ENCODE data around the gene PPP1R3E. TPM values are rescaled to one million over a fixed set of nuclear protein-coding genes. Genes with fewer than 3 reads are reported as not detected.
A peak's percentile ranks its signal among the peaks of the same experiment; 100 is the strongest.

The PPP1R3E gene
- total RNA-seq, 2 donors from 2014 or later = 8.7 TPM

DNA sequence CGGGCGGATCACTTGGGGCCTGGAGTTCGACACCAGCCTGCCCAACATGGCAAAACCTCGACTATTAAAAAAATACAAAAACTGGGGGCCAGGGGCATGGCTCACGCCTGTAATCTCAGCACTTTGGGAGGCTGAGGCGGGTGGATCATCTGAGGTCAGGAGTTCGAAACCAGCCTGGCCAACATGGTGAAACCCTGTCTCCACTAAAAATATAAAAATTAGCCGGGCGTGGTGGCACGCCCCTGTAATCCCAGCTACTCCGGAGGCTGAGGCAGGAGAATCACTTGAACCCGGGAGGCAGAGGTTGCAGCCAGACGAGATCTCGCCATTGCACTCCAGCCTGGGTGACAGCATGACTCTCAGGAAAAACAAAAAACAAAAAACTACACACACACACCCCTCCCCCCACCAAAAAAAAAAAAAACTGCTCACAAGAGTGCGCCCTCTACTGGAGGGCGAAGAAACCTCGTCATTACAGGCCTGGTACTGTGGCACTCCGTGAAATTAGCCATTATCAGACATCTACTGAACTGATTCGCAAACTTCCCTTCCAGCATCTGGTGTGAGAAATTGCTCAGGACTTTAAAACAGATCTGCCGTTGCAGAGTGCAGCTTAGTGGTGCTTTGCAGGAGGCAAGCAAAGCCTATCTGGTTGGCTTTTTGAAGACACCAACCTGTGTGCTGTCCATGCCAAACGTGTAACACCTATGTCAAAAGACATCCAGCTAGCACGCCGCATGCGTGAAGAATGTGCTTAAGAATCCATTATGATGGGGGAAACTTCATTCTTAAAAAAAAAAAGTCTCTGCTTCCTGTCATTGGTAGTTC, 7.7 kb downstream of the PPP1R3E start:
- H3K4me3 ChIP-seq = peak overlapping the region; percentile 12
- no peaks in the 10 kb centered on the region for H3K9me3 ChIP-seq
- peaks cover 2 to 22% of the 10 kb centered on the region in 2 donors for H3K4me1 ChIP-seq (ENCODE audit: control insufficient read depth in 1 of 2, low read depth in 2 of 2)
- DNase-seq (ENCODE audit: low spot score) (no peak), ATAC-seq (ENCODE audit: insufficient number of reproducible peaks, low FRiP score, low read depth) (peak; percentile 54)
- no peaks in the 10 kb centered on the region for H3K27me3 ChIP-seq (replicated peaks; ENCODE audit: insufficient read depth)
- no peaks in the 10 kb centered on the region for H3K36me3 ChIP-seq
- TF ChIP-seq, protein P1, sequence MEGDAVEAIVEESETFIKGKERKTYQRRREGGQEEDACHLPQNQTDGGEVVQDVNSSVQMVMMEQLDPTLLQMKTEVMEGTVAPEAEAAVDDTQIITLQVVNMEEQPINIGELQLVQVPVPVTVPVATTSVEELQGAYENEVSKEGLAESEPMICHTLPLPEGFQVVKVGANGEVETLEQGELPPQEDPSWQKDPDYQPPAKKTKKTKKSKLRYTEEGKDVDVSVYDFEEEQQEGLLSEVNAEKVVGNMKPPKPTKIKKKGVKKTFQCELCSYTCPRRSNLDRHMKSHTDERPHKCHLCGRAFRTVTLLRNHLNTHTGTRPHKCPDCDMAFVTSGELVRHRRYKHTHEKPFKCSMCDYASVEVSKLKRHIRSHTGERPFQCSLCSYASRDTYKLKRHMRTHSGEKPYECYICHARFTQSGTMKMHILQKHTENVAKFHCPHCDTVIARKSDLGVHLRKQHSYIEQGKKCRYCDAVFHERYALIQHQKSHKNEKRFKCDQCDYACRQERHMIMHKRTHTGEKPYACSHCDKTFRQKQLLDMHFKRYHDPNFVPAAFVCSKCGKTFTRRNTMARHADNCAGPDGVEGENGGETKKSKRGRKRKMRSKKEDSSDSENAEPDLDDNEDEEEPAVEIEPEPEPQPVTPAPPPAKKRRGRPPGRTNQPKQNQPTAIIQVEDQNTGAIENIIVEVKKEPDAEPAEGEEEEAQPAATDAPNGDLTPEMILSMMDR (IDR thresholded peaks at IDR 0.05) = peak; percentile 86
- no peak overlapping the region for H3K27ac ChIP-seq

DNA sequence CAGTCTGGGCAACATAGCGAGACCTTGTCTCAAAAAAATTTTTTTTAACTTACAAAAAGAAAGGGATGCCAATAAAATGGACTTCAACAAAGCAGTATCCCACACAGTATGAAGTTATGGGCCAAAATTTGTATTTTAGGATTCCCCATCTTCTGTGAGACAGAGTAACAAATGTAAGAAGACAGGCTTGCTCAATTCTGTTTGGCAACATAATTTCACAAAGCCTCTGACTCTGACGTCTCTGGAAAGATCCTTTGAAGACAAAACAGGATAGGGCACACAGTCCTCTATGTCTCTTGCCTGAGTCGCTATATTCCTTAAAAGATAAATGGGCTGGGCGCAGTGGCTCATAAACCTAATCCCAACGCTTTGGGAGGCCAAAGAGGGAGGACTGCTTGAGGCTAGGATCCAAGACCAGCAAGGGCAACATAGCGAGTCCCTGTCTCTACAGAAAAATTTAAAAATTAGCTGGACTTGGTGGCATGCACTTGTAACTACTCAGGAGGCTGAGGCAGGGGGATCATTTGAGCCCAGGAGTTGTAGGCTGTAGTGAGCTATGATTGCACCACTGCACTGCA, 15.7 kb downstream of the PPP1R3E start:
- no peak for DNase-seq (ENCODE audit: low spot score)
- TF ChIP-seq, protein P1 (IDR thresholded peaks at IDR 0.05) = no peak
- H3K27ac ChIP-seq = peak overlapping the region; percentile 95 to 97

DNA sequence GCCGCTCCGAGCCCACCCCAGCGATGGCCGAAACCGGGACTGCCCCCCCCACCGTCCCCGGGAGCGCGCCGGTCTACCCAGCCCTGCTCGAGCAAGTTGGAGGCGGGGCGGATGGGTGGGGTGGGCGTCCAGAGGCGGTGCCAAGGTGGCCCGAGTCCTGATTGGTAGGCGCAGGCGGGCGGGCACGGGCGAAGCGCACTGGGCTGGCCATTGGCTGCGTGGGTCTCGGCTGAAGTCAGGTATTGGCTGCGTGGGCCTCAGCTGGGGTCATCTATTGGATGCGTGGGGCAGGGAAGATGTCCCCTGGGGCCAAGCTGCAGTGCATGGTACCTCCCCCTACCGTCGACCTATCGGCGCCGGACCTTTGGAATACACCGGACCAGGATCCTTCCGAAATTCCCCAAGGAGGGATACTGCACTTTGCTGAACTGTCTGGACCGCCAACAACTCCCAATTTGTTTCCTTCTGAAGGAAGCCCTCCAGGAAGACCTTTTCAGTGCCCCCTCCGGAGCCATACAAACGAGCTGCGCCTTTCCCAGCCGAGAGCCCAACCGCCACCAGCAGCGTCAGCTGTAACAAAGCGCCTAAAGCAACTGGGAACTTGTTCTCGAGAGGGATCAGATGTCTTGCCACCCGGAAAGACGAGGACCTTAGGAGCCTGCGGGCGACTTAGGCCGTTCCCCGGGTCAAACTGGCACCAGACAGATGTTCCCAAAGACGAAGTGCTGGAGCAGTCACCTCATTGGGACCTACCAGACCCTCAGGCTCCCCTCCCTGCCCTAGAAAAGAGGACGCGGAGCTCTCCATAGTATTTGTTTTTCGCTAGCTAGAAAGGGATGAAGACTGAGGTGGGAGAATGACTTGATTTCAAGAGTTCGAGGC, 16.4 kb downstream of the PPP1R3E start, which contains the start of gene HOMEZ:
Gene HOMEZ, minus strand, starts transcription at position 113 of the 882 bp plus-strand sequence. CDS start 180 bp downstream, outside the sequence.
- peak within 1 kb of the TSS; percentile 95 to 97 for H3K27ac ChIP-seq
- H3K27me3 ChIP-seq (replicated peaks; ENCODE audit: insufficient read depth) = no peaks in the 10 kb centered on the region
- peak within 1 kb of the TSS; percentile 94 for H3K4me3 ChIP-seq
- H3K9me3 ChIP-seq = no peaks in the 10 kb centered on the region
- H3K36me3 ChIP-seq = no peaks in the 10 kb centered on the region
- TF ChIP-seq, protein P1 (IDR thresholded peaks at IDR 0.05) = no peak
- peak; percentile 97 for DNase-seq (ENCODE audit: low spot score)
- ATAC-seq (ENCODE audit: insufficient number of reproducible peaks, low FRiP score, low read depth) = peak; percentile 97
- H3K4me1 ChIP-seq (ENCODE audit: control insufficient read depth in 1 of 2, low read depth in 2 of 2) = peaks cover 6 to 20% of the 10 kb centered on the region in 2 donors

More for the DNA sequence above, 15.7 kb downstream of the PPP1R3E start:
- Histone ChIP-seq H3K36me3 (no peaks in the 10 kb centered on the region), H3K27me3 (replicated peaks; ENCODE audit: insufficient read depth) (no peaks in the 10 kb centered on the region), H3K4me1 (ENCODE audit: control insufficient read depth in 1 of 2, low read depth in 2 of 2) (peaks cover 6 to 20% of the 10 kb centered on the region in 2 donors), H3K9me3 (no peaks in the 10 kb centered on the region), H3K4me3 (peak overlapping the region; percentile 94)
- ATAC-seq (ENCODE audit: insufficient number of reproducible peaks, low FRiP score, low read depth) = no peak

DNA sequence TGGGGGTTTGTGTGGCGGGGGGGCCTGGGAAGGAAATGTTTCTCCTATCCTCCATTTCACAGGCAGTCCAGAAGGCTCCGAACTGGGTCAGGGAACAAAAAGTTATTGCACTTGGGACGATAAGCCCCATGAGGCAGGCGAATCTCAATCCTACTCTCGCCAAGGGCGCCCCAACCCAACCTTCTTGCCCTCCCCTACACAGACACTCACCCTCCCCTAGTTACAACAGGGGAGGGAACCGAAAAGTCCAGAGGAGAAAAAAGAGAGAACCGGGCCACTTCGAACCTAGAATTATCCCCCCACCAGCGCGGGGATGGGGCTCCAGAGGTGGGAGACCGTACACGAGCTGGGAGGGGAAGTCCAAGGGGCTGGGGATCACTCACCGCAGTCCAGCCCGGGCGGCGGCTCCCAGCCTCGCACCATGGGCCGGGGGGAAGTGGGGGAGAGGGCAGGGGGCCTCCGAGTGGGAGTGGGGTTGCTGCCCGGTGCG, 17.1 kb downstream of the PPP1R3E start:
- ATAC-seq (ENCODE audit: insufficient number of reproducible peaks, low FRiP score, low read depth) = peak; percentile 5
- Histone ChIP-seq H3K27ac (peak overlapping the region; percentile 88 to 97), H3K4me1 (ENCODE audit: control insufficient read depth in 1 of 2, low read depth in 2 of 2) (peaks cover 6 to 20% of the 10 kb centered on the region in 2 donors), H3K36me3 (no peaks in the 10 kb centered on the region), H3K4me3 (peak overlapping the region; percentile 94), H3K9me3 (no peaks in the 10 kb centered on the region), H3K27me3 (replicated peaks; ENCODE audit: insufficient read depth) (no peaks in the 10 kb centered on the region)
- DNase-seq (ENCODE audit: low spot score) = no peak
- TF ChIP-seq, protein P1 (IDR thresholded peaks at IDR 0.05) = no peak

Measured in thoracic aorta (tissue), 2 donors.